Fibroblast of villous mesenchyme (primary cell): ENCODE results near the gene FCAR. TPM values are rescaled to one million over a fixed set of nuclear protein-coding genes. Genes with fewer than 3 reads are reported as not detected.
"Not testable (repeated sequence)": the region's sequence is repeated elsewhere in the genome, so short reads cannot be mapped to it uniquely, and the experiment has no call there.

Experiments
- DNase-seq: peaks from one replicate; pipeline ENCODE4 v3.0.0-alpha.2; 2010; ENCODE audit warnings: low read depth
- H3K4me3 ChIP-seq: 2 replicates; pipeline ENCODE4 v1.5.1; 2011; ENCODE audit warnings: low read depth, mild to moderate bottlenecking, low read length
- CTCF ChIP-seq: IDR thresholded peaks from 2 replicates; pipeline ENCODE4 v1.5.1; 2012; ENCODE audit warnings: low read depth, mild to moderate bottlenecking, low read length; ENCODE audit not compliant: insufficient read depth
- total RNA-seq: library from RNA; depleted of rRNA; stranded (reverse); fragments of >200 nt; gene quantifications from 2 replicates; pipeline ENCODE4 v1.2.3, GENCODE V29; 2012

FCAR gene
- total RNA-seq, 1 donor: not detected

DNA sequence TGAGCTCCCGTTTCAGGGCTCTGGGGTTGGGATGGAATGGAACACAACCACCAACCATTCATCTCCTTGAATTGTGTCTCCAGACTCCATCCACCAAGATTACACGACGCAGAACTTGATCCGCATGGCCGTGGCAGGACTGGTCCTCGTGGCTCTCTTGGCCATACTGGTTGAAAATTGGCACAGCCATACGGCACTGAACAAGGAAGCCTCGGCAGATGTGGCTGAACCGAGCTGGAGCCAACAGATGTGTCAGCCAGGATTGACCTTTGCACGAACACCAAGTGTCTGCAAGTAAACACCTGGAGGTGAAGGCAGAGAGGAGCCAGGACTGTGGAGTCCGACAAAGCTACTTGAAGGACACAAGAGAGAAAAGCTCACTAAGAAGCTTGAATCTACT lies 15.5 kb downstream of the FCAR start:
- H3K4me3 ChIP-seq: no peak overlapping the region
- no peak for TF ChIP-seq CTCF
- no peak for DNase-seq

GRCh38 chr19:54893406-54893805 lies 19.4 kb downstream of the FCAR start:
- TF ChIP-seq CTCF: no peak
- no peak for DNase-seq
- H3K4me3 ChIP-seq: no peak overlapping the region

DNA sequence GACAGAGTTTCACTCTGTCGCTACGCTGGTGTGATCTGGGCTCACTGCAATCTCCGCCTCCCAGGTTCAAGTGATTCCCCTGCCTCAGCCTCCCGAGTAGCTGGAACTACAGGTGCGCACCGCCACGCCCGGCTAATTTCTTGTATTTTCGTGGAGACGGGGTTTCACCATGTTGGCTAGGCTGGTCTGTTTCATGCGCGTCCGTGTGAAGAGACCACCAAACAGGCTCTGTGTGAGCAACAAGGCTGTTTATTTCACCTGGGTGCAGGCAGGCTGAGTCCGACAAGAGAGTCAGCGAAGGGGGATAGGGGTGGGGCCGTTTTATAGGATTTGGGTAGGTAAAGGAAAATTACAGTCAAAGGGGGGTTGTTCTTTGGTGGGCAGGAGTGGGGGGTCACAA lies 20.1 kb downstream of the FCAR start:
- not testable (repeated sequence) for DNase-seq, H3K4me3 ChIP-seq

DNA sequence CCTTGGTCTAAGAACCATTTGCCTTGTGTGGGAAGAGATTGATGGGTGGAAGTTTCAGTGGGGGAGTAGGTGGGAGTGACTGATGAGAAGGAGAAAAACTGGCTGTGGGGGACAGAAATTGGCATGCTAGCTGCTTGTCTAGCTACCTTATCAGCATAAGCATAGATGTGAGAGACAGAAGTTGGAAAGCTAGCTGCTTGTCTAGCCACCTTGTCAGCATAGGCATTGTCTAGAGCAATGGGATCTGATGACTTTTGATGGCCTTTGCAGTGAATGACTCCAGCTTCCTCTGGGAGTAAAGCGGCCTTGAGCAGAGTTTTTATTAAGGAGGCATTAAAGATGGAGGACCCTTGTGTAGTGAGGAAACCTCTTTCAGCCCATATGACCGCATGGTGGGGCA lies 22.0 kb downstream of the FCAR start:
- H3K4me3 ChIP-seq: no peak overlapping the region
- no peak for TF ChIP-seq CTCF
- DNase-seq: no peak

DNA sequence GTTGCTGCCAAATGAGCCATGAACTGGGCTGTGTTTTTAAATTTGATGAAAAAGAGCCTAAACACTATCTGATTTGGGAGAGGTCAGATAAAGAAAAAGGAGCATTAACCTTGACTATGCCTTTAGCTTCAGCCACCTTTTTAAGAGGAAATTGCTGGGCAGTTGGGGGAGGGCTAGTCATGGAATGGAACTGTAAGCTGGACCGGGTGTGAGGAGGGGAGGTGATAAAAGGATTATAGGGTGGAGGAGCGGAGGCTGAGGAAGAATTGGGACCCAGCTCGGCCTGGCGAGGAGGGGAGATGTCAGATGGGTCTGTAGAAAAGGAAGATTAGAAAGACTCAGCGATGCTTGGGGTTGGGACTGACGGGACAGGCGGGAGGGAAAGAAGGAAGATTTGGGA lies 24.6 kb downstream of the FCAR start:
- H3K4me3 ChIP-seq, DNase-seq: not testable (repeated sequence)

GRCh38 chr19:54899646-54900045 lies 25.6 kb downstream of the FCAR start:
- not testable (repeated sequence) for H3K4me3 ChIP-seq, DNase-seq

DNA sequence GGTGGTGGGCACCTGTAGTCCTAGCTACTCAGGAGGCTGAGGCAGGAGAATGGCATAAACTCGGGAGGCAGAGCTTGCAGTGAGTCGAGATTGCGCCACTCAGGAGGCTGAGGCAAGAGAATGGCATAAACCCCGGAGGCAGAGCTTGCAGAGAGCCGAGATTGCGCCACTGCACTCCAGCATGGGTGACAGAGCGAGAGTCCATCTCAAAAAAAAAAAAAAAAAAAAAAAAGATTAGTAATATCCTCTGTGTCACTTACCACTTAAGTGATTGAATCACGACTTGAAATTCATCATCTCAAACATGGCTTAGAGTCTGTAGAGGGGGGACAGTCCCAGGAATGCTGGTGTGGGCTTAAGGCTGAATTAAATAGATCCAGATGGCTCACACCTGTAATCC lies 27.1 kb downstream of the FCAR start:
- not testable (repeated sequence) for H3K4me3 ChIP-seq, DNase-seq

GRCh38 chr19:54902061-54902460 lies 28.0 kb downstream of the FCAR start:
- TF ChIP-seq CTCF: no peak
- DNase-seq: no peak
- no peak overlapping the region for H3K4me3 ChIP-seq

GRCh38 chr19:54903303-54903702 lies 29.3 kb downstream of the FCAR start:
- no peak for TF ChIP-seq CTCF
- no peak overlapping the region for H3K4me3 ChIP-seq
- DNase-seq: no peak

- DNase-seq, H3K4me3 ChIP-seq: not testable (repeated sequence)
Observed at GRCh38 chr19:54904261-54904660, 30.2 kb downstream of the FCAR start.
